Measurements from ENCODE around the gene BOK.

Gene BOK

DNA sequence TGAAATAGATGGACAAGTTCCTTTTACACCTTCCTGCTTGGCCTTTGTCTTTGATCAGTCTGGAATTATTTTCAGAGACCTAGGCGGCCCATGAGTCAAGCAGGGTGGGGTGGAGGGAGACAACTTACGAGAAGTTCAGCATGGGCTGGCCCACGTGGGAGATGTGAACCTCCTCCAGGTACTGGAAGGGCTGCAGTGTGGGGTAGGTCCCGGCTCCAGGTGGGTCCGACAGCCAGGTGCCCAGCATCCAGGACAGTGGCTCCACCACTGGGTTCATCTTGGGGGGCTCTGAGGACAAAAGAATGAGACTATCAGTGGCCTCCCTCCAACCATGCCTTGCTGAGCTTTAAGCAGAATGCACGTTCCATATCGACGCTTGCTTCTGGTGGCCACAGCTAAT, 47.6 kb downstream of the BOK start:
- DNase-seq, result no peak

DNA sequence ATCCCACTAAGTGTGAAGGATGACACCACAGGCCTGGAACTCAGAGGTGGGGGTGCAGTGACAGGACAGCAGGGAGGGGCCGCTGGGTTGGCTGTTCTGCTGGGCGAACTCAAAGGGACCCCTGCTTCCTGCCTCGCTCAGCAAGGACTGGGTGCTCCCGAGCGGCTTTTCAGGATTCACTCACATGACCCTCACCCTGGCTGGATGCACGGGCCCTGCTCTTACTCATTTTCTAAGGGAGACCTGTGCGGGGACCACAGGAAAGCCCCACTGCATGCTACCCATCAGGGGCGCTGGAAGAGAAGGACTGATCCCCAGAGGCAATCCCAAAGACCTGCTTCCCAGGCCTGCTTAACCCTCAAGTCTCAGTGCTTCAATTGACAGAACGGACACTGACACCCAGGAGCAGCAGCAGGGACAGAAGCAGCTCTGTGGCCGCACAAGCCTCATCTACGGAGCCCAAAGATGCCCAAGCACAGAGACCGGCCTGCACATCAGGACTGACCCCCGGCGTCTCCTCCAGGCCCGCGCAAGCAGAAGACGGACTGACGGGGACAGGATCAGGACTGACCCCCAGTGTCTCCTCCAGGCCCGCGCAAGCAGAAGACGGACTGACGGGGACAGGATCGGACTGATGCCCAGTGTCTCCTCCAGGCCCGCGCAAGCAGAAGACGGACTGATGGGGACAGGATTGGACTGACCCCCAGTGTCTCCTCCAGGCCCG, 48.8 kb downstream of the BOK start:
- DNase-seq, result no peak

DNA sequence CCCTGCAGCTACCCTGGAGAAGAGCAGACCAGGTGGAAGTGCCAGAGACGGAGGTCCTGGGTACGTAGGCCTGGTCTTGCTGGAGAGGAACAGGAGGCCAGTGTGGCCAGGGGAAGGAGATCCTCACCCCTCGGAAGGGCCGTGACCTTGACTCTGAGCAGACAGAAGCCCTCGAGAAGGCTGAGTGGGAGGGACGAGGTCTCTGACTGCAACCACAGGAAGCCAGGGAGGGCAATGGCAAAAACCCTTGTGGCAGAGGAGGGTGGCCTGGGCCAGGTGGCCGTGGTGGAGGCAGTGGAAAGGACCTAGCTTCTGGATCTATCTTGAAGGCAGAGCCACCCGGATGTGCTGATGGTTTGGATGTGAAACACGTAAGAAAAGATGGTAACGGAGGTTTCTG, 50.3 kb downstream of the BOK start:
- DNase-seq, result no peak

DNA sequence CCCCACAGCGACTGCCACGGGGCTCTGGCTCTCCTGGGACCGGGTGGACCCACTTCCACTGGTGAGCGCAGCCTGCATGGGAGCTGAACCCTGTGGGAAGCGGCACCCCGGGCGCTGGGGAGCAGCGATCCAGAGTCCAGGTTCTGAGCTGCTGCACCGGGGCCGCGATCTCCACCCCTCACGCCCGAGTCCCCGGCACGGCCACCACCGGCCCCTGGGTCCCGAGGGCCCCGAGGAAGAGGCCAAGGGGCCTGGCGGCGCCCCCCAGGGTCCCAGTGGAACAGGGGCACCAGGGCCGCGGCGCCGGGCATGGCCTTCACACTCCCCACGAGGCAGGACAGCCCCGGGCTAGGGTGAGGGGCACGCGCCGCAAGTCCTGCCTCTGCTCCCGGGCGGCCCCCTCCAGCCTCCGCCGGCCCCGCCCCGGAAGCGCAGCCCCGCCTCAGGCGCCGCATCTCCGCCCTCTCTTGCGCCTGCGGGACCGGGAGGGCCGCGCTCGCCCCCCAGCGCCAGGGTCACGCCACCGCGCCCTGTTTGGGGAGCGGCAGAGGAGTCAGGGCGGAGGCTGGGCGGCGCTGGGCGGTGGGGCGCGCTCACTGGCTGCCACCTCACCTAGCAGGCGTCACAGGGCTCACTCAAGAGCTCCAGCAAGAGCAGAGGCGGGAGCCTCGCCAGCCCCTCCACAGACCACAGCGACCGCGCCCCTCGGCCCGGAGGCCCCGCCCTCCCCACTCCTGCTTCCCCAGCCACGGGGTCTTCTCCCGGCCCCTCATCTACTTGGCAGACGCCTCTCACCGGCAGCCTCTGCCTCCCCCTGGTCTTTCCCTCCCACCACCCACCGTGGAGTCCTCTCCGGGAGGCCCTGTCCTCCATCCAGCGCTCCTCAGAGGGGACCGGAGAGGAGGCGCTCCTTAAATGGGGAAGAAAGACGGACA, 51.6 kb downstream of the BOK start:
- no peak for DNase-seq

DNA sequence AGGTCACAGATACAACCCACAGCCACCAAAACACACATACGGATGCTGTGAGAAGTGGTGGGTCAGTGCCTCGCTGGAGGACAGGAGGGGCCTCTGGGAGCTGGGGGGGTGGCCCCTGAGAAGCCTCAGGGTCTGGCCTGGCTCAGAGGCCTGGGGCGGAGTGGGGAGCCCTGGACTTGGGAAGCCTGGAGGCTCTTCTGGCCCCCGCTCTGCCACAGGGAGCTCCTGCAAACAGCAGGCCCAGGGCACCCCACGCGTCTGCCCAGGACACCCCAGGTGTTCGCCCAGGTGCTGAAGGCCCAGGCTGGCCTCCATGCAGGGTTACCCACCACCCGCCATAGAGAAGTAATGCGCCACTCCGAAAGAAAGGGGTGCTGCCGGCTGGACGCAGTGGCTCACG, 52.5 kb downstream of the BOK start:
- no peak for DNase-seq

DNA sequence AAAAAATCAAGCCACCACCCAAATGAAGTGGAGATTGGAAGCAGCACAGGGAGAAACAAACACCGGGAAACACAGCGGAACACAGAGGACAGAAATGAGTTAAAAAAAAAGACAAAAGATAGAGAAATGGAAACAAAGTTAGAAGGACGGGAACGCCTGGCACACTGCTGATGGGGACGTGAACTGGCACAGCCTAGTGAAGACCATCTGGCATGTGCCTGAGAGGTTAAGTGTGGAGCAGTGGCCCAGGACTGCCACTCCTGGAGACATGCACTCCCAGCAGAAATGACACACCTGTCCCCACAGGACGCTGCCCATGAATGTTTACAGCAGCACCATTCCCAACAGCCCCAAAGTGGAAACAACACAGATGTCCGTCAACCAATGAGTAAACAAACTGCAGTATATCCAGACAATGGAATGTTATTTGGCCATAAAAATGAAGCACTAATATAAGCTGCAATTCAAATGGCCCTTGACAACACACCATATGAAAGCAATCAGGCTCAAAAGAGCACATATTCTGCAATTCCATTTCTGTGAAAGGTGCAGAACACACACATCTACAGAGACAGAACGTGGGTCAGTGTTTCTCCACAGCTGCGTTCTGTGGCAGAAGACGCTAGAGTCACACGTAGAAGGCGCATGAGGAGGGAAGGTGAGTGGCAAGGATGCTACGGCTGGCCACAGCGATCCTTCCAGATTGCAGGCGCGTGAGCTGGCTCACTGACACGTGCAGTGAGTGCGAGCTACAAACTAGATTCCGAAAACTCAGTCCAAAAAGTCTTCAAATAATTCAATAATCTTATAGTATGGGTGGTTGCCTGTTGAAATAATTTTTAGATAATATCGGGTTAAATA, 53.8 kb downstream of the BOK start:
- peak; percentile 2 for DNase-seq

DNA sequence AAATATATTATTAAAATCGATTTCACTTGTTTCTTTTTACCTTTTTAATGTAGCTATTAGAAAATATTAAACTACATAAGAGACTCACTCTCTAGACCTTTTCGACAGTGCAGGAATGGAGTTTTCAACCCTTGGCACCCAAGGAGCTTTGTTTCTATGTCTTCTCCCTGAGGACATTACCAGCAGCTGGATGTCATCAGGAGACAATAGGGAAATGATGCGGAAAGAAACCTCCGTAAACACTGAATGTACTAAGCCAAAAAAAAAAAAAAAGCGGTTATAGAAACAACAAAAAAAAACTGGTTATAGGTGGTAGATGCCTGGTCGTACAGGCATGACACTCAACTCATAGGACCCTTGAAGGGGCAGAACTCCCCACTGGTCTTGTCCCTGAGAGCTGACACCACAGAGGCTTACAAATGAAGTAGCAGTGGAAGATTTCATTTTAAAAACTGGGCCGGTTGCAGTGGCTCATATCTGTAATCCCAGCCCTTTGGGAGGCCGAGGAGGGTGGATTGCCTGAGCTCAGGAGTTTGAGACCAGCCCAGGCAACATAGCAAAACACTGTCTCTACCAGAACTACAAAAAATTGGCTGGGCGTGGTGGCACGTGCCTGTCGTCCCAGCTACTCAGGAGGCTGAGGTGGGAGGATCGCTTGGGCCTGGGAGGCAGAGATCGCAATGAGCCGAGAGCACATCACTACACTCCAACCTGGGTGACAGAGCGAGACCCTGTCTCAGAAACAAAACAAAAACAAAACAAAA, 54.7 kb downstream of the BOK start:
- DNase-seq, result peak; percentile 11

DNA sequence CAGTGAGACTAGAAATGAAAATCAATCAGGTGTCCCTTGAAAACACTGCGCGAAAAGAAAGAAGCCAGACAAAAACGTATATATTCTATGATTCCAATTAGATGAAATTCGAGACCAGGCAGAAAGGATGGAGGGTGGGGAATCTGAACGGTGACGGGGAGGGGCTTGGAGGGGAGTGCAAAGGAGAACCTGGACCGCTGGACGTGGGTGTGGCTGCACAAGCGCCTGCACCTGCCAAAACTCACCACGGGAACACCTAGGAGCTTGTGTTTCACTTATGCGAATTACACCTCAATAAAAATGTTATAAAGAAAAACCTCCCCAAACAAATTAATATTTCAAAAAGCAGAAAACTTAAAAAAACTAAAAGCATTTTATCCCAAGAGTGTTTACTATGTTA, 56.5 kb downstream of the BOK start:
- no peak for DNase-seq

DNA sequence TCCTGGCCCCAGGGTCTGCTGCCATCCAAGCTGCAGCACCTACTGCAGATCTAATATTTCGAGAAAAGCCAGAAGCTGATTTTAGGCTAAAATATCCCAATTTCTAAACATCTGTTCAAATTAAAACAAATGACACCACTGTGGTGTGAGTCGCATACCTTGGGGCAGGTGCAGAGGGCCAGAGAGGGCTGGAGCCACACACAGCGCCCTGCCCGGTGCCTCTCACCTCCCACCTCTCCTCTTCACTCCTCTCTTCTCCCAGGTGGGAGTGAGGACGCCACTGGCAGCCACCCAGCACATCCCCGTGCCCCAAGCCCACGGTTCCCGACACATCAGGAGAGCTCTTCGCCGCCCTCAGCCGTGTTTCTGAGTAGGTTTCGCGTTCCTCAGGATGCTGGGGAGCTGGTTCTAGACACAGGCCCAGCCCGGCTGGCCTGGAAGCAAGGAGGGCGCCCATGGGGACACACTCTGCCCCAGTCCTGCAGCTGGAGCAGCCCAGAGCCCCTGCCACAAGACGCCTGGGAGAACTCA, 57.0 kb downstream of the BOK start:
- no peak for DNase-seq

DNA sequence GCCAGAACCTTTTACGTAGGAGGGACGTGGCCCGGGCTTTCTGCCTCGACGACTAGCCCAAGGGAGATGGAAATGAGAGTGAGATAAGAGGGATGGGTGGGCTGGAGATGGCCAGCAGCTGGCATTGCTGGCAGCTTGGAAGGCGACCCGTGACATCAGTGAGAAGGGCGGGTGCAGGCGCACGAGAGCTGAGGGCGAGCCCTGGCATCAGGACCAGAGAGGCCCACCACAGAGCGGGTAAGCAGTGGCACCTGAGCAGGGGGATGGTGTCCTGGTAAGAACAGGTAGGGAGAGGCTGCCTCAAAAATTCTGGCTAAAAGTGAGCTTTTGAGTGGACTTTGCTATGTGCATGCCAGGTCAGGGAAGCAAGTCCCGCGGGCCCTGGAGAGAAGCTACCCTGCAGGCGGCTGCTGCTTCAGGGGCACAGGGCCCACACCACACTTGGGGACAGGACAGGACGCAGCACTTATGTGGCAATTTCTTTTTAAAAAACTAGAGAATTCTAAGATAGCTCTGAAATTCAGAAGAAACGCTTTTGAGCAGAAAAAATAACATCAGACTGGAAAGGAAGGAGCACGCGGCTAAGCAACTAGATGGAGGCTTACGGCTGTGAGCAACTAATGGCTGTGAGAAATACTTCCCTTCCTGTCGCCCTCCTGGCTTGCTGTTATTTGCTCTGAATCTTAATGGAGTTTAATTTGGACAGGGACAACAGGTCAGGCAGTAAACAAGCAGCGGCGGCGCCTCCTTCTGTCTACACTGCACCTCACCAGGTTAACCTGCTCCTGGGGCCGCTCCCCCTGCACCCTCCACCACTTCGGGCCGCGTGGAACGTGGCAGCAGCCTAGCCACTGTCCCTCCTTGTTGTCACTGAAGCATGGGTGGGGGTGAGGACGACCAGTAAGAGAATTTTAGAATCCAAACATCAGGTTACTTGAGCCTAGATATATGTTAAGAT, 57.9 kb downstream of the BOK start:
- no peak for DNase-seq

DNA sequence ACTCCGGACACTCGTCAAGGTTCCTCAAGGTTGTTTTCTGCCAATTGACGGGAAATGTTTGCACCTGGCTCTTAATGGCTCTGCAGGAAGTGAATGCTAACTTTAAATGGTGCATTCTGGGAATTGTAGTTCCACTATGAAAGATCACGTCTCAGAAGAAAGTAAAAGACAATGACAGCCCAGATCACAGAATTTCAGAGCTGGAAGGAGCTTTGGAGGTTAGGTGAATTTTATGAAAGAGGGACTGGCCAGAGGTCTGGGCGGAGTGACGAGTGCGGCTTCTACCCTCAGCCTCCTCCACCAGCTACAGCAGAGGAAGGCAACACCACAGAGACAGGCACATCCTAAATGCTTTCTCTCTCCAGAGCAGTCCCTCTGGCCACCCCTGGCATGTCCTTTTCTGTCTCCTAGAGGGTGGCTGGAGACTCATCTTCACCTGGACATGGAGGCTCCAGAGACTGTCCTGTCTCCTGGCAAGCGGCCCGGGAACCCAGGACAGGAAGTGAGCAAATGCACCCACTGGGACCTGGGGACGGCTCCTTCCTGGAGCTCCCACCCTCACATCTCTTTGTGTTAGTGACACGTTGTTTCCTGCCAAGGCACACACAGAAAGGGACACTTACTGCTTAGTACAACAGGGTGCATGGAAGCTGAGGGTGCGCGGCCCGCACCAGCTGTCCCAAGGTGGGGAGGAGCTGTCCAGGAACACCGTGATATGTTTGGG, 59.0 kb downstream of the BOK start:
- no peak for DNase-seq

DNA sequence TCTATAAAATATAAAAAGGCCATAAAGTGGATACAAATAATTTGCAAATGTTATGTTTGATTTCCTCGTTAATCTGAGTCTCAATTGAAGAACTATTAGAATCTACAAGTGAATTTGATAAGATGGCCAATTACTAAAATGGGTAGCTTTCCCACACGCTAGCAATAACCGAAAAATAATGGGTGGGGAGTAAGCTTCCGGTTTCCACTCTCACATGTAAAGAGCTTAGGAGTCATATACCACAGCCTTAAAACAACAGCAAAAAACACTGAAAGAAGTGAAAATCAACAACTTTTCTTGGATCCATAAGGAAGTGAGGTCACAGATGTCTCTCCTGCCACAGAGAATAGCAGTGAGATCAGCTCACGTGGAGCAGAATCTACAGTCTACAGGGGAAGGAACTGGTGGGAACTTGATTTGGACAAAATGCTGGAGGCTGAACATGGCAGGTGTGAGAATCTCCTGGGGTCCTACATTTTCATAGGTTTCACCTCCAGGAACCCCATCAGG, 59.8 kb downstream of the BOK start:
- no peak for DNase-seq

DNA sequence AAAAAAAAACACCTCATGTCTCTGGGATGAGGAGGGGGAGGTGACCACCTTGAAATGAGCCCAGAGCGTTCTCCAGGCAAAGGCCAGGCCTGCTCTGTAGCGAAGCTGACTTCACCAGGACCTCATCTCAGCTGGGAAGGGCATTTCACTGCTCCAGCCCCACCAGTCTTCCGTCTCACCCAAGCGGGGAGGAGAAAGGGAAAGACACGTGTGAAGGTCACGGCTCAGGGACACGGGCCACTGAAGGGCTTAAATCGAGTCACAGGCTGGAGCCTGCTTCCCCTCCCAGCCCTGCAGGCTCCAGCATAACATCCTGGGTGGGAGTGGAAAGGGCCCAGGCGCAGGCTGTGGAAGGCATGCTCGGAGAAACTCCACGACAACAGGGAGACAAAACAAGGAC, 60.3 kb downstream of the BOK start:
- DNase-seq, result no peak

DNA sequence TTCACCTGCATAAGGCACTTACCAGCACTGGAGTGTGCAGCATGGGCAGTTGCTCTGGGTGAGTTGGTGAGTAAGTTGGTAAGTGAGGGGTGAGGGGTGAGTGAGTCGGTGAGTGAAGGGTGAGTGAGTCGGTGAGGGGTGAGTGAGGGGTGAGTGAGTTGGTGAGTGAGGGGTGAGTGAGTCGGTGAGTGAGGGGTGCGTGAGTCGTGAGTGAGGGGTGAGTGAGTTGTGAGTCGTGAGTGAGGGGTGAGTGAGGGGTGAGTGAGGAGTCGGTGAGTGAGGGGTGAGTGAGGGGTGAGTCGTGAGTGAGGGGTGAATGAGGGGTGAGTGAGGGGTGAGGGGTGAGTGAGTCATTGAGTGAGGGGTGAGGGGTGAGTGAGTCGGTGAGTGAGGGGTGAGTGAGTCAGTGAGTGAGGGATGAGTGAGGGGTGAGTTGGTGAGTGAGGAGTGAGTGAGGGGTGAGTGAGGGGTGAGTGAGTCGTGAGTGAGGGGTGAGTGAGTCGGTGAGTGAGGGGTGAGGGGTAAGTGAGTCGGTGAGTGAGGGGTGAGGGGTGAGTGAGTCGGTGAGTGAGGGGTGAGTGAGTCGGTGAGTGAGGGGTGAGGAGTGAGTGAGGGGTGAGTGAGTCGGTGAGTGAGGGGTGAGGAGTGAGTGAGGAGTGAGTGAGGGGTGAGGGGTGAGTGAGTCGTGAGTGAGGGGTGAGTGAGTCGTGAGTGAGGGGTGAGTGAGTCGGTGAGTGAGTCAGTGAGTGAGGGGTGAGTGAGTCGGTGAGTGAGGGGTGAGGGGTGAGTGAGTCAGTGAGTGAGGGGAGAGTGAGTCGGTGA, 61.3 kb downstream of the BOK start:
- no peak for DNase-seq

DNA sequence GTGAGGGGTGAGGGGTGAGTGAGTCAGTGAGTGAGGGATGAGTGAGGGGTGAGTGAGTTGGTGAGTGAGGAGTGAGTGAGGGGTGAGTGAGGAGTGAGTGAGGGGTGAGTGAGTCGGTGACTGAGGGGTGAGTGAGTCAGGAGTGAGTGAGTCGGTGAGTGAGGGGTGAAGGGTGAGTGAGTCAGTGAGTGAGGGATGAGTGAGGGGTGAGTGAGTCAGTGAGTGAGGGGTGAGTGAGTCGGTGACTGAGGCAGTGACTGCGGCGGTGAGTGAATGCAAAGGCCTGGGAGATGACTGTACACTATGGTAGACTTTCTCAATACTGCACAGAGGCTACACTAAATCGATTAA, 61.8 kb downstream of the BOK start:
- DNase-seq, result no peak

Data from NCI-H1694 treated with DMSO at 0.1 percent for 48 hours (cell line).